ENCODE results near the gene OR1A2. TPM values are rescaled to one million over a fixed set of nuclear protein-coding genes. Genes with fewer than 3 reads are reported as not detected.

Gene OR1A2
- total and polyA plus RNA-seq, 2 of the 8 experiments (the other 6 are each of a cell fraction or from before 2014, with no cell fraction given), result not detected

DNA sequence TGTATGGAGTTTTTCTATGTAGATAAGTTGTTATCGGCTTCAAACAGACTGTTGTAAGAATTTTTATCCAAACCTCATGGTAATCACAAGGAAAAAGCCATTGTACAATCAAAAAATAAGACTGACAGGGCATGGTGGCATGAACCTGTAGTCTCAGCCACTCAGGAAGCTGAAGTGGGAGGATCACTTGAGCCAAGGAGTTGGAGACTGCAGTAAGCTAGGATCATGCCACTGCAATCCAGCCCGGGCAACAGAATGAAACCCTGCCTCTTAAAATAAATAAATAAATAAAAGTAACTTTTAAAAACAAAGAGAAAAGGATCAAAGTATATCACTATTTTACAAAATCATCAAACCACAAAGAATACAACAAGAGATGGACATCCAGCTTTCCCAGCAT is 24.5 kb downstream of the OR1A2 start:
- Histone ChIP-seq H3K9me3 (ENCODE audit: insufficient read depth in 2 of 2, low read depth in 1 of 2, low read length in 1 of 2) (peaks cover 0 to 13% of the 10 kb centered on the region in 2 experiments; a peak in 3 of 4 replicates), H3K4ac (replicated peaks; ENCODE audit: insufficient read length, low read depth, low read length) (no peak overlapping the region), H3K79me2 (ENCODE audit: control insufficient read depth in 1 of 2, insufficient read depth in 2 of 2, low read length in 2 of 2) (no peaks in the 10 kb centered on the region), H3K23me2 (ENCODE audit: low read depth, low read length) (no peaks in the 10 kb centered on the region), H3K18ac (ENCODE audit: extremely low read depth, low read length) (no peak overlapping the region), H3K56ac (replicated peaks; ENCODE audit: insufficient read length, low read depth, low read length) (no peak overlapping the region), H2BK12ac (ENCODE audit: low read depth, low read length) (no peak overlapping the region), H4K20me1 (replicated peaks in 1 of 2; ENCODE audit: control insufficient read depth in 1 of 2, insufficient read depth in 2 of 2, low read length in 2 of 2) (no peaks in the 10 kb centered on the region), H3K23ac (ENCODE audit: insufficient read length) (no peak overlapping the region), H2BK120ac (replicated peaks; ENCODE audit: low read depth, low read length) (no peak overlapping the region), H2AFZ (ENCODE audit: low read length) (no peak overlapping the region), H3K4me3 (ENCODE audit: extremely low read depth in 1 of 4, insufficient read depth in 2 of 4, low read depth in 3 of 4, low read length in 4 of 4) (no peak overlapping the region), H3K9ac (replicated peaks in 1 of 4; ENCODE audit: extremely low read depth in 1 of 4, low read depth in 3 of 4, low read length in 3 of 4) (no peak overlapping the region), H4K91ac (replicated peaks; ENCODE audit: insufficient read length, low read length) (no peak overlapping the region), H4K5ac (ENCODE audit: insufficient read length, low read depth, low read length) (no peak overlapping the region), H2BK5ac (ENCODE audit: low read depth, low read length) (no peak overlapping the region), H3K4me1 (replicated peaks in 1 of 4; ENCODE audit: control insufficient read depth in 3 of 4, insufficient read depth in 4 of 4, low read length in 3 of 4) (no peaks in the 10 kb centered on the region), H4K8ac (ENCODE audit: extremely low read depth, insufficient read depth, low read length) (no peak overlapping the region), H2AK5ac (ENCODE audit: low read depth, low read length) (no peak overlapping the region), H3K14ac (ENCODE audit: insufficient read length) (no peak overlapping the region), H3K27me3 (replicated peaks in 1 of 4; ENCODE audit: control insufficient read depth in 3 of 4, extremely low read depth in 1 of 4, insufficient read depth in 3 of 4, low read length in 3 of 4) (no peaks in the 10 kb centered on the region), H2BK20ac (ENCODE audit: low read length) (no peak overlapping the region), H3K4me2 (ENCODE audit: insufficient read depth in 1 of 2, low read depth in 2 of 2, low read length in 2 of 2) (no peak overlapping the region), H3K36me3 (ENCODE audit: control insufficient read depth in 2 of 4, insufficient read depth in 4 of 4, low read length in 3 of 4) (no peaks in the 10 kb centered on the region), H3K79me1 (ENCODE audit: low read depth, low read length) (no peaks in the 10 kb centered on the region), H3K27ac (ENCODE audit: low read depth, low read length) (no peak overlapping the region), H2BK15ac (ENCODE audit: low read length) (no peak overlapping the region)
- DNase-seq (ENCODE audit: low read depth in 1 of 2, low spot score in 2 of 2) (no peak), FAIRE-seq (no peak)
- CTCF ChIA-PET (ENCODE audit: partially characterized antibody), result no interaction called here
- whole genome bisulfite sequencing, 2 experiments (ENCODE audit: extremely low coverage in 1 of 2, insufficient coverage in 1 of 2, insufficient read length in 1 of 2, insufficient replicate concordance in 2 of 2, low coverage in 1 of 2, low lambda C conversion rate in 2 of 2, missing lambda C conversion rate in 1 of 2), result 86% methylated on average over 2 of the region's 2 CpGs; no CpG with 5 or more reads in 1 of the 2 experiments
- POLR2A ChIA-PET (ENCODE audit: partially characterized antibody), result no interaction called here
- TF ChIP-seq TAF7 (optimal IDR thresholded peaks at IDR 0.05; ENCODE audit: borderline replicate concordance, low read depth, low read length) (no peak), TBP (IDR thresholded peaks at IDR 0.05; ENCODE audit: low read depth, low read length) (no peak), SP4 (IDR thresholded peaks at IDR 0.05; ENCODE audit: low read length) (no peak), BCL11A (IDR thresholded peaks at IDR 0.05; ENCODE audit: low read depth in 2 of 2, low read length in 2 of 2) (no peak)

Measured in H1 (cell line).